Endothelial cell of umbilical vein (primary cell): ENCODE data around the gene MYADML2. TPM values are rescaled to one million over a fixed set of nuclear protein-coding genes. Genes with fewer than 3 reads are reported as not detected.

Experiments
- BruUV-seq: library from RNA; stranded (reverse); fragments of 400-500 nt; replicated peaks from 2 replicates; lab custom pipeline; 2021; lab: Mats Ljungman, UMichigan
- CTCF ChIA-PET: fragments of 300-600, 350-600 bp; sonication (Branson Sonifier 250); formaldehyde crosslinking; loops from one replicate; lab custom pipeline; 2021; ENCODE audit warnings: antibody characterized with exemption, inconsistent platforms; lab: Charles Lee
- POLR2A ChIA-PET: fragments of 300-600, 350-600 bp; sonication (Branson Sonifier 250); formaldehyde crosslinking; loops from one replicate; lab custom pipeline; 2021; ENCODE audit warnings: antibody characterized with exemption, inconsistent platforms; lab: Charles Lee
- DNase-seq: peaks from one replicate; pipeline ENCODE4 v3.0.0-alpha.2; 2011; ENCODE audit warnings: low read depth, low spot score
- FAIRE-seq: peaks from 2 replicates; lab custom pipeline; 2011; peaks lifted over from hg19 to GRCh38; lab: Jason Lieb, UNC
- H2AFZ ChIP-seq: 2 replicates; pipeline ENCODE4 v1.6.0; 2012; ENCODE audit warnings: low read depth, low read length, control low read depth, inconsistent platforms
- H3K27ac ChIP-seq: 2 replicates; pipeline ENCODE4 v1.5.1; 2011; ENCODE audit warnings: low read depth, mild to moderate bottlenecking, control low read depth, low read length, moderate library complexity; ENCODE audit not compliant: insufficient read depth
- H3K27me3 ChIP-seq, 2 experiments: 2 replicates each; pipeline versions ENCODE4 v1.6.0 to v1.6.1; 2011; ENCODE audit warnings: low read length in 2 of 2, mixed read lengths in 1 of 2; ENCODE audit not compliant: control insufficient read depth in 2 of 2, insufficient read depth in 2 of 2
- H3K36me3 ChIP-seq, 2 experiments: 2 replicates in 1 of 2; 3 replicates in 1 of 2; pipeline ENCODE4 v1.5.1; 2011; ENCODE audit warnings: low read length in 2 of 2, mild to moderate bottlenecking in 1 of 2, moderate library complexity in 1 of 2; ENCODE audit not compliant: control insufficient read depth in 2 of 2, insufficient read depth in 2 of 2; ENCODE audit errors: extremely low read depth in 1 of 2
- H3K4me1 ChIP-seq: 3 replicates; pipeline ENCODE4 v1.5.1; 2011; ENCODE audit warnings: mild to moderate bottlenecking, low read length; ENCODE audit not compliant: control insufficient read depth, insufficient read depth; ENCODE audit errors: extremely low read depth
- H3K4me2 ChIP-seq: 2 replicates; pipeline ENCODE4 v1.6.1; 2011; ENCODE audit warnings: low read length, control low read depth, mixed read lengths; ENCODE audit not compliant: insufficient read depth
- H3K4me3 ChIP-seq, 3 experiments: fragments of 200-600 bp in 1 of 3; sonication (generic), shearing (Covaris generic) in 1 of 3; replicated peaks in 1 of 3; 2 replicates each; pipeline ENCODE4 v1.5.1; 2011 to 2016; ENCODE audit warnings: control low read depth in 3 of 3, low read length in 3 of 3, mild to moderate bottlenecking in 2 of 3, inconsistent platforms in 1 of 3, low read depth in 1 of 3, moderate library complexity in 1 of 3; ENCODE audit not compliant: insufficient read depth in 1 of 3
- H3K79me2 ChIP-seq: 2 replicates; pipeline ENCODE4 v1.6.0; 2012; ENCODE audit warnings: low read length, inconsistent platforms; ENCODE audit not compliant: control insufficient read depth, insufficient read depth
- H3K9ac ChIP-seq: replicated peaks from 2 replicates; pipeline ENCODE3; 2011; ENCODE audit warnings: low read length, control low read depth; ENCODE audit not compliant: insufficient read depth; ENCODE audit errors: extremely low read depth
- H3K9me1 ChIP-seq: replicated peaks from 3 replicates; pipeline ENCODE4 v1.6.0; 2011; ENCODE audit warnings: mild to moderate bottlenecking, low read length; ENCODE audit not compliant: control insufficient read depth, insufficient read depth; ENCODE audit errors: extremely low read depth
- H3K9me3 ChIP-seq: replicated peaks from 2 replicates; pipeline ENCODE4 v1.5.1; 2012; ENCODE audit warnings: low read length, inconsistent platforms; ENCODE audit not compliant: control insufficient read depth, insufficient read depth
- H4K20me1 ChIP-seq: replicated peaks from 2 replicates; pipeline ENCODE3; 2011; ENCODE audit warnings: mild to moderate bottlenecking, low read length; ENCODE audit not compliant: control insufficient read depth, insufficient read depth; ENCODE audit errors: extremely low read depth
- CTCF ChIP-seq, 2 donors: IDR thresholded peaks; 1 replicate in 1 of 2; 2 replicates in 1 of 2; pipeline ENCODE4 v1.5.1; 2011; ENCODE audit warnings: low read length in 2 of 2, mild to moderate bottlenecking in 2 of 2, moderate library complexity in 2 of 2, control low read depth in 1 of 2, inconsistent platforms in 1 of 2, low read depth in 1 of 2; ENCODE audit not compliant: insufficient read depth in 1 of 2; ENCODE audit errors: extremely low read depth in 1 of 2
- EZH2 ChIP-seq: IDR thresholded peaks from 2 replicates; pipeline ENCODE4 v1.6.1; 2012; ENCODE audit warnings: borderline replicate concordance, low read depth, mild to moderate bottlenecking, moderate library complexity, low read length, inconsistent platforms; ENCODE audit not compliant: severe bottlenecking
- FOS ChIP-seq: IDR thresholded peaks from 2 replicates; pipeline ENCODE4 v1.6.1; 2011; ENCODE audit warnings: mild to moderate bottlenecking, low read length, moderate library complexity, borderline replicate concordance; ENCODE audit not compliant: insufficient read depth
- GATA2 ChIP-seq: IDR thresholded peaks from 2 replicates; pipeline ENCODE4 v1.7.0; 2011; ENCODE audit warnings: low read depth, mild to moderate bottlenecking, moderate library complexity, mixed read lengths, low read length; ENCODE audit not compliant: insufficient read length, insufficient read depth
- JUN ChIP-seq: IDR thresholded peaks from 2 replicates; pipeline ENCODE4 v1.6.1; 2011; ENCODE audit warnings: borderline replicate concordance, low read depth; ENCODE audit not compliant: insufficient read length, insufficient read depth
- MYC ChIP-seq: IDR thresholded peaks from one replicate; pipeline ENCODE4 v1.6.1; 2011; ENCODE audit warnings: mild to moderate bottlenecking, low read depth, low read length
- POLR2A ChIP-seq: IDR thresholded peaks from 2 replicates; pipeline ENCODE4 v1.6.1; 2012; ENCODE audit warnings: low read depth, mild to moderate bottlenecking, control low read depth, low read length
- POLR2AphosphoS5 ChIP-seq: IDR thresholded peaks from 2 replicates; pipeline ENCODE4 v1.6.1; 2012; ENCODE audit warnings: low read depth, mild to moderate bottlenecking, control low read depth, low read length, moderate library complexity; ENCODE audit not compliant: insufficient read depth
- dilution Hi-C: fragments of 300-500 bp; cut with MboI; formaldehyde crosslinking; loops from one replicate; pipeline ENCODE4 v1.15.0; 2019; ENCODE audit warnings: low sequenced_read_pairs; ENCODE audit not compliant: extremely low pct_ligation_motif_present
- intact Hi-C: fragments of 100-400 bp; cut with micrococcal nuclease; formaldehyde crosslinking; loops from one replicate; pipeline ENCODE4 v1.10.0; 2022
- polyA plus RNA-seq, 4 experiments: library from polyadenylated mRNA; depleted of rRNA in 3 of 4; stranded (reverse) in 3 of 4; unstranded in 1 of 4; fragments of >200 nt; gene quantifications; 2 replicates each; pipeline versions ENCODE4 v1.2.1 to v1.2.3, GENCODE V29; 2011 to 2012; ENCODE audit warnings: missing spikeins in 1 of 4
- total RNA-seq: library from RNA; stranded (reverse); gene quantifications from 2 replicates; pipeline ENCODE4 v1.2.3, GENCODE V29; 2021
- TF ChIP-seq, protein P1 (sequence below): IDR thresholded peaks from 2 replicates; pipeline ENCODE4 v1.6.1; 2011; ENCODE audit not compliant: insufficient read depth, insufficient read length

MYADML2 gene
- total and polyA plus RNA-seq, 2 donors (not counting 3 experiments of a cell fraction or from before 2014, with no cell fraction given), result not detected

DNA sequence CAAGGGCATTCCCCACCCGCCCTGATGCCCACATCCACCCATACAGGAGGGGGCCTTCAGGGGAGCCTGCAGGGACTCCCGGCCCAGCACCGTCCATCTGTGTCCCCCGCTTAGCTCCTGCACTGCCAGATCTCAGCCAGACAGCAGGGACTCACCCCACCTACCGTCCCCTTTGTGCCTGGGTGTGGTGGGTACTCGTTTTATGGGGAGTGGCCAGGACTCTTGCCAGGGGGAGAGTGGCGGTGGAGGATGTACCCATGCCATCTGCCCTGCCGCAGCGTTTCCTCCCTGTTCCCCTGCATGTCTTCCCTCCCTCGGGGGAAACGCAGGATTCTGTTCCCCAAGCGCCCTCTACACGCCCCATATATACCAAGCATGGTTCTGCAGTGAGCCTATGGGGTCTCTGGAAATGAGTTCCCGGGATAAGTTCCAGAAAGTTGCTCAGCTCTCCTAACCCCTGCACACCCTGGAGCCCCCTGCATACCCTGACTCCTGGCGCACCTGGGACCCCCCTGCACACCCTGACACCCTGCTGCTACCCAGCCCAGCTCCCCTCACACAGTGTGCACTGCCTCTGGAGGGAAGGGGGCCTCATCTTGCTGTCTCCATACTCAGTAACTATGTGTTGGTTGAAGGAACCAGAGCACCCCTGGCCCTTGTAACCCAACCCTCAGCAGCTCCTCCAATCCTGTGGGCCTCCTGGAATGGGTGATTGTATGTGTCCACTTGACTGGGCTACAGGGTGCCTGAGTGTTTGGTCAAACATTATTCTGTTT lies 15.3 kb downstream of the MYADML2 start:
- no peaks in the 10 kb centered on the region for H3K9me3 ChIP-seq
- no peak overlapping the region for H3K4me2 ChIP-seq
- ChIA-PET CTCF (interaction anchor here (1.2 kb wide), 1 partner anchor 88 kb away, joined by 4 read pairs; no protein-coding TSS in a partner anchor), POLR2A (no interaction called here)
- no peaks in the 10 kb centered on the region for H3K9me1 ChIP-seq
- peaks cover 0 to 5% of the 10 kb centered on the region in 2 experiments for H3K36me3 ChIP-seq
- H2AFZ ChIP-seq, result no peak overlapping the region
- H3K79me2 ChIP-seq, result peaks cover 12% of the 10 kb centered on the region
- dilution Hi-C loops, result no loop called here
- TF ChIP-seq MYC (no peak), FOS (no peak), CTCF (IDR thresholded peaks at IDR 0.05; ENCODE audit: extremely low read depth in 1 of 2, insufficient read depth in 1 of 2, low read depth in 1 of 2, low read length in 2 of 2) (no peak), POLR2A (no peak), POLR2AphosphoS5 (no peak), EZH2 (no peak), GATA2 (no peak), JUN (no peak)
- TF ChIP-seq, protein P1, sequence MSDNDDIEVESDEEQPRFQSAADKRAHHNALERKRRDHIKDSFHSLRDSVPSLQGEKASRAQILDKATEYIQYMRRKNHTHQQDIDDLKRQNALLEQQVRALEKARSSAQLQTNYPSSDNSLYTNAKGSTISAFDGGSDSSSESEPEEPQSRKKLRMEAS, result no peak
- no peaks in the 10 kb centered on the region for H3K27me3 ChIP-seq
- peaks cover 7% of the 10 kb centered on the region for H3K4me1 ChIP-seq
- intact Hi-C loops, result no loop called here
- no peak overlapping the region for H3K27ac ChIP-seq
- H4K20me1 ChIP-seq, result no peaks in the 10 kb centered on the region
- no TSS peak for BruUV-seq
- DNase-seq (no peak), FAIRE-seq (no peak)
- H3K9ac ChIP-seq, result no peak overlapping the region
- H3K4me3 ChIP-seq, result no peak overlapping the region
